GM19025 (cell line): Measurements from ENCODE around the gene PPIF.

Experiments used
- ATAC-seq: cut with Tn5 transposase; IDR thresholded peaks from one replicate; pipeline ENCODE4 v1.9.1; 2021; ENCODE audit warnings: mild to moderate bottlenecking, low read depth, moderate library complexity; ENCODE audit not compliant: unreplicated experiment

Gene PPIF

GRCh38 chr10:79397575-79398303, 50.5 kb downstream of the PPIF start:
- ATAC-seq, result no peak

DNA sequence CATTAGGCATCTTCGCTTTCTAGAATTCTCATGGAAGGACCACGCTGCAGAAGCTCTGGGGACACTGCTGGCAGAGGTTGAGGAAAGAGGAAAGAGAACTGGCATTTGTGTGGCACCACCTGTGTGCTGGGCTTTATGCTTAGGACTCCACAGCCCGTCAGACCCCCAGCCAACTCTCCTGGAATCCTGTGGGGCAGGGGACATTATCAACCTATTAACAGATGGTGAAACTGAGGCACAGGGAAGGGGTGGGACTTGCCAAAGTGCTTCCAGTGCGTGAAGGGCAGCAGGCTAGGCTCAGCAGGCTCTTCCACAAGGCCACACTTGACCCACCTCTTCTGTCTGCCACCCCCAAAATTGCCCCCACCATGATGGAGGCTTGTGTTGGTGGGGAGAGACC, 51.4 kb downstream of the PPIF start:
- ATAC-seq, result no peak

GRCh38 chr10:79399223-79399831, 52.1 kb downstream of the PPIF start:
- ATAC-seq, result no peak

- no peak for ATAC-seq
Measured at GRCh38 chr10:79400146-79401004, 53.1 kb downstream of the PPIF start.

GRCh38 chr10:79401015-79401921, 54.0 kb downstream of the PPIF start:
- no peak for ATAC-seq

GRCh38 chr10:79402625-79402946, 55.3 kb downstream of the PPIF start:
- ATAC-seq, result no peak

DNA sequence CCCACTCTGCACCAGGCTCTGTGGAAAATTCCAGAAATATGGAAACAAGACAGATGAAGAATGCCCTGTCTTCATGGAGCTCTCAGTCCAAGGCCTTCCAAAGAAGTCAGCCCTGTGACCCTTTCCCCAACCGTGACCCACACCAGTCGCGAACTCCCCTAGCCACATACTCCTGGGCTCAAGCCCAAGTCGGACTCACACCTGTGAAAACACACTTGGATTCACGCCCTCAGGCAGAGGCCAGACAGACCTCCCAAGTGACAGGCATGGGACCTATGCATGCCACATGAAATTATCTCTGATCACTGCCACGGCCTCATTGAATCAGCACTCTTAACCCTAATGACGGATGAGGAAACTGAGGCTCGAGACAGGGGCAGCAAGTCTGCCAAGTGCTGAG, 55.7 kb downstream of the PPIF start:
- ATAC-seq, result no peak

DNA sequence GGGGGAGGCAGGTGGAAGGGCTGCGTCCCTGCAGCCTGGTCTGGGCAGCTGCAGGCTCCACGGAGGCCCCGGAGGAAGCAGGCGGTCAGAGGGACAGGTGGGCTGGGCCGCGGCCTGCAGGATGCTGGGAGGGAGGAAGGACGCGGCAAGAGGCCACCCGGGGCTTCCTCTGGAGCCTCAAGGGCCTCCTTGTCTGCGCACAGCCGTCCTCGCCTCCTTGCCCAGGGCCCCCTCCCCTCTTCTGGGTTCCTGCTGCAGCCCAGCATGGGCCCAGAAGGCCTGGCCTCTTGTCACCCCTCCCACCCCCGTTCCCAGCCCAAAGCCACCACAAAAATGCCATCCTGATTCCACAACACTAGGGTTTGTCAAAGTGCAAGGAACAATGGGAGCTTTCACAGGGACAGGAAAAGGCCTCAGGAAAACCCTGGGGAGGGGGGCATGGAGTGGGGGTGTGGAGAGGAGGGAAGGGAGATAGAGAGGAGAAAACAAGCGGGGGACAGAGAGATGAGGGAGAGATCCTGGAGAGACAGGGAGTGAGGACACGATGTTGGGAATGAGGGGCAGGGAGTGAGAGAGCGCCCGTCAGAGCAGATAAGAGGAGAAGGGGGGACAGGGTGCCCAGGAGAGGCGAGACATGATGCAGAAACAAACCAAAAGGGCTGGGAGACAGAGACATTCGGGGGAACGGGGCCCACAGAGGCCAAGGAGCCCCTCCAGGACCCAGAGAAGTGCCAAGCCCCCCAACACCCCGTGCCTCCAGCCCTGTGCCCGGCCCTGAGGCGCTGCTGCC, 56.4 kb downstream of the PPIF start:
- ATAC-seq, result no peak

GRCh38 chr10:79404231-79404609, 57.0 kb downstream of the PPIF start:
- no peak for ATAC-seq

DNA sequence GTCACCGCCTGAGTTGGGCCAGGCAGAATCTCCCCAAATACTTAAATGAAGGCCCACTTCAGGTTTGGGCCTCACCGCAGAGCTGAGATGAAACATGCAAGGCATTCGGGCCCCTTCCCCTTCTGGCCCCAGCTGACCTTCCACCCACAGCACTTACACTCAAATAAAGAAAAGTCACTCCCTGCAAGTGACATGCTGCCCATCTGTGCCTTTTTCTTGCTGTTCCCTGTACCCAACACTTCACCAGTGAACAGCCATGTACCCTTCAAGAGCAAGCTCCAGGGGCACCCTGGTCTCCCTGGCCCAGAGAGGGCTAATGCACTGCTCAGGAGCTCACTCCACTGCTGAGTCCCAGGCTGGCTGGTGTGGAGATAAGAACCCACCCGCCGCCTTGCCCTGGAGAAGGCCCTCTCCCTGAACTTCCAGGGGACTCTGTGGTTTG, 57.4 kb downstream of the PPIF start:
- ATAC-seq, result no peak
